HG03139 (cell line): ENCODE data around the gene CRYM.
"Not testable (repeated sequence)": the region's sequence is repeated elsewhere in the genome, so short reads cannot be mapped to it uniquely, and the experiment has no call there.

Experiments
- ATAC-seq: cut with Tn5 transposase; IDR thresholded peaks from one replicate; pipeline ENCODE4 v1.9.1; 2021; ENCODE audit not compliant: unreplicated experiment

The CRYM gene

GRCh38 chr16:21281698-21282389, 3.8 kb upstream of the CRYM start:
- ATAC-seq, result no peak

- ATAC-seq, result no peak
Measured at GRCh38 chr16:21279501-21279900, 1.4 kb upstream of the CRYM start.

- ATAC-seq, result no peak
Measured at GRCh38 chr16:21277045-21277926, 804 bp downstream of the CRYM start.

- no peak for ATAC-seq
Measured at GRCh38 chr16:21276090-21276489, 2.0 kb downstream of the CRYM start.

GRCh38 chr16:21275529-21275928, 2.6 kb downstream of the CRYM start:
- no peak for ATAC-seq

- no peak for ATAC-seq
Measured at GRCh38 chr16:21274172-21274726, 3.8 kb downstream of the CRYM start.

GRCh38 chr16:21272763-21273162, 5.3 kb downstream of the CRYM start:
- not testable (repeated sequence) for ATAC-seq

- ATAC-seq, result no peak
Measured at GRCh38 chr16:21272253-21272652, 5.8 kb downstream of the CRYM start.

- no peak for ATAC-seq
Measured at GRCh38 chr16:21268236-21268635, 9.9 kb downstream of the CRYM start.

- ATAC-seq, result no peak
Measured at GRCh38 chr16:21267298-21267697, 10.8 kb downstream of the CRYM start.

- no peak for ATAC-seq
Measured at GRCh38 chr16:21265104-21265837, 12.8 kb downstream of the CRYM start.

- ATAC-seq, result no peak
Measured at GRCh38 chr16:21264571-21265036, 13.5 kb downstream of the CRYM start.

- ATAC-seq, result peak; percentile 80
Measured at GRCh38 chr16:21263640-21264570, 14.2 kb downstream of the CRYM start.

- ATAC-seq, result no peak
Measured at GRCh38 chr16:21262779-21263639, 15.1 kb downstream of the CRYM start.

- no peak for ATAC-seq
Measured at GRCh38 chr16:21260870-21261791, 17.0 kb downstream of the CRYM start.

- ATAC-seq, result no peak
Measured at GRCh38 chr16:21257284-21257683, 20.8 kb downstream of the CRYM start.

- ATAC-seq, result no peak
Measured at GRCh38 chr16:21256636-21257035, 21.5 kb downstream of the CRYM start.

GRCh38 chr16:21253470-21253869, 24.6 kb downstream of the CRYM start:
- no peak for ATAC-seq
